SKM-1 treated with dmso at 0.1 percent for 144 hours (cell line): ENCODE measurements around the gene SMARCC2.

ENCODE experiments used
- DNase-seq: peaks from one replicate; lab custom pipeline; 2025; ENCODE audit not compliant: unreplicated experiment; lab: John Stamatoyannopoulos, UW

SMARCC2 gene

DNA sequence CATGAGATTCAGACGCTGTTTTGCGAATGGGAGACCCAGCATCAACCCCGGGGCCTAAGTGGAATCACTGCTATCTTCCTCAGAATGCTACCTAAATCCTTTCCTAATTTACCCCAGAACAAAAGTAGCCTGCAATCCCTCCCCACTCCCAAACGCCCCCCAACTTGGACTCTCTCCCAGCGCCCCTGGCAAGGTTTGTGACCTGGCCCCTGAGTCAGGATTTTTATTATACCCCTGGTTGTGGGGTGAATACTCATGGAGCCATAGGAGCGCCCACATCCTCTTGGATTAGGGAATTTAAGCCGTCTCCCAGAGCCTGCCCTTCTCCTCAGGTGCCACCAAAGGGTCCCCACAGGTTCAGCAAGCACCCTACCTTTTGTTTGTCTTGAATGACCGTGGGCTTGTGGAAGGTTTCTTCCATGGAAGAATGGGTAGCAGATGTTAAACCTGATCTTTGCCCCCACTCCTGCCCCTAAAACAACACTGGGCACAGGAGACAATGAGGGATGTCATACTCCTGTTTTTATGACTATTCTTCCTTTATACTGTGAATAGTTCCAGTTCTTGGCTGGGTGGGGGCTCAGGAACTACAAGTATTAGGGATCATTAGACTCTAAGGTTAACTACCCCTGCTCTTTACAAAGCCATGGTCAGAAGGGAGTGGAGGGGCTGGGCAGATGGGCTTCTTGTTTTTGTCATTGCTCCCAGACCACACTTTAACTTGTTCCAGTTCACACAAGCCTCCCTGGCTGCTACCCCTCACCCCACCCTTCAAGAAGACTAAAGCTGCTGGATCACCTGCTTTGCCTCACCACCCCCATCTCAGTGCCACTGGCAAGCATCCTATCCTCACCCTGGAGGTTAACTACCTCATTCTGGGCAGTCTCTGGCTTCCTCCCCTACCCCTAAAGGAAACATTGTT is 36.3 kb downstream of the SMARCC2 start:
- no peak for DNase-seq

DNA sequence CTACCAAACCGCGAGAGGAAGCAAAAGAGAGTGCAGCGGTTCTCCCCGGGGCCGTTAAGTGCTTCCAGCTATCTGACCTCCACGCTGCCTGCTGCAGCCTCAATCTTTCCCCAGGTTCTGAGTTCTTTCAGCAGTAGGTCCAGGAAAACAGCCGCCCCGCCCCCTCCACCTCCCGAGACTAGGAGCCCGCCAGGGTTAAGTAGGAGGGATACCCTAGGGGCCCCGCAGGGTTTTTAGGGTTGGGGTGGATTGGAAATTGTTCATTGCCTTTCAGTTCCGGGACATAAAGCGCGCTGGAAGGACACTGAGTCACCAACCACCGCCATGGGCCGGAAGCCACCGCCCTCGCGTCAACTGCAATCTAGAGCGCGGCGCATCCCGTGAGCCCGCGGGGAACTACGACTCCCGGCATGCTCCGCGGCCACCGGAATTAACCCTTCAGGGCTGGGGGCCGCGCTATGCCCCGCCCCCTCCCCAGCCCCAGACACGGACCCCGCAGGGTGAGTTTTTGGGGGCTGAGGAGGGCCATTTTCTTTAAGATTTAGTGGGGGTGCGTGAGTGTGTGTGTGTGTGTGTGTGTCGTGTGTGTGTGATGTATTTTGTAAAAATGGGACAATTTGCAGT is 37.0 kb downstream of the SMARCC2 start, which contains the start of gene MYL6B:
MYL6B (plus strand) TSS at position 456 of the 624 bp plus-strand sequence. CDS start 1,332 bp downstream, outside the sequence.
- peak; percentile 55 for DNase-seq

DNA sequence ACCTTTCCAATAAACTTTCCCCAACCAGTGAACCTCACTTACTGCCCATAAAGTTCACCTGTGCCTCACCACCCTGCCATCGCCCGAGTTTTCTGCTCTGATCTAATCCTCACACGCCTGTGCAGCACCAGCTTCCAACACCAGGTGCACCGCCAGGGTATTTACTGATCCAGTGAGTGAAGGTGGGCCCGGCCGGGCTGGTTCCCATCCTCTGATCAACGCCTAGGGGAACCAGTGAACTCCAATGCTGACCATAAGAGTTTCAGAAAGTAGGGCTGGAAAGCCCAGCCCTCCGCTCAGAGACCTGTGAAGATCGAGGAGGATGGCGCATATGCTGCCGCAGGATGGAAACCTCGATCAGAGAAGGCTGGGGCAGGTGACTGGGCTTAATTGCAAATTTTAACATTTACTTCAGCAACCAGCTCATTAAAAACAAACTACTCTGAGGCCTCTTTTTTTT is 37.6 kb downstream of the SMARCC2 start:
- DNase-seq = no peak

DNA sequence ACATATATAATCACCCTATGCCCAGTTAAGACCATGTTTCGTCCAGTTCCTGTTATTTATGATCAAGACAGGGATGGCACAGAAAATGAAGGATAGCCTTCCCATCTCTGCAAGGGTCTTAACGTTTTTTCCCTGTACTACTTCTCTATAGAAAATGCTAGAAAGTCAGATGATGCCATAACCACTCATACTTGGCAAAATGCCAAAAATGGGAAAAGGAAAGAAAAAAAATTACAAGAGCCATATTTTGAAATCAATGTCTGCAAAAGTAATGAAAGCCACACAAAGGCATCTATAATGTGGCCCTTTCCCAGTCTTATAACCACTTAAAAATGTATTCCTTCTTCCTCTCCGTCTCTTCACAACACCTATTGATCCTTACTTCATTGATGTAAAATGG is 38.7 kb downstream of the SMARCC2 start:
- DNase-seq = no peak

DNA sequence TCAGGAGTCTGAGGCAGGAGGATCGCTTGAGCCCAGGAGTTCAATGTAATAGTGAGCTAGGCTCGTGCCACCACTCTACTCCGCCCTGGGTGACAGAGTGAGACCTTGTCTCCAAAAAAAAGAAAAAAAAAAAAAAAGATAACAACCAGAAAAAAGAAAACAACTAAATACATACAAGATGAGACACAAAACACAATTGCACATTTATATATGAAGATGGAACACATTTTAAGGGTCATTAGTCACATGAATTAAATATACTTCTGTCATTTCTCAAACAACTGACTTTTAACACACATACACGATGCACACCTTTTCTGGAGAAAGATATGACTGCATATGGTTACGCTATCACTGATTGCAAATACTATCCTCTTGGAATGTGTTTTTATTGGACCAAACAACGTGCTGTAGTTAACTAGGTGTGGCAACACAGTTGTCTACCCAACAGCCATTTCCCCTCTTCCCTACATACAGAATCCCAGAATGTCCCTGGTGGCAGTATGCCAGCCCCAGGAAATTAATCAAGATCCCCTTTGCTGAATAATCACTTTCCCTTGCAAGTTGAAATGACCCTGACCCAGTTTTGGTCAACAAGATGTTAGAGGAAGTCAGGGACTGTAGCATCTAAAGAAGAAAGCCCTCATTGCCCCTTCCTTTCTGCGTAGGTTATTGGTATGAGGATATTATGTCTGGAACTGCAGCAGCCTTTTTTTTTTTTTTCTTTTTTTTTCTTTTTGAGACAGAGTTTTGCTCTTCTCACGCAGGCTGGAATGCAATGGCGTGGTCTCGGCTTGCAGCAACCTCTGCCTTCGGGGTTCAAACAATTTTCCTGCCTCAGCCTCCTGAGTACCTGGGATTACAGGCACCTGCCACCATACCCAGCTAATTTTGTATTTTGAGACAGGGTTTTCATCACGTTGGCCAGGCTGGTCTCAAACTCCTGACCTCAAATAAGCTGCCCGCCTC is 42.5 kb downstream of the SMARCC2 start:
- DNase-seq = no peak

DNA sequence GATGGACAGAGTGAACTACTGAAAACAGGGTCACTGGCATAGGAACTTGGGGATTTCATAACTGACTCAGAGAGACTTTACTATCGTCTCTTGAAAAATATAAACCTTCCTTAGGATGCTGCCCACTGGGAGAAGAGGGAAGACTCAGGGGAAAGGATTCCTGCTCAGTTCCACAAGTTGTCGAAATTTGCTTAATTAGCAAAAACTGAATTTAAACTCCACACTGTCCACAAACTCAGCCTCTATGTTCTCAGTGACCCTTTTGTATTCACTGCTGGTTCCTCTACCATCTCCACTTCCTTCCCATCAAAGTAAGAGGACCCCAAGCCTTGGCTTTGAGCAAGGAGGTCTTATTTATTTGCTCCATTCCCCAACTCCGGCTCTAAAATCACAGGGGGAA is 44.1 kb downstream of the SMARCC2 start:
- DNase-seq = no peak

DNA sequence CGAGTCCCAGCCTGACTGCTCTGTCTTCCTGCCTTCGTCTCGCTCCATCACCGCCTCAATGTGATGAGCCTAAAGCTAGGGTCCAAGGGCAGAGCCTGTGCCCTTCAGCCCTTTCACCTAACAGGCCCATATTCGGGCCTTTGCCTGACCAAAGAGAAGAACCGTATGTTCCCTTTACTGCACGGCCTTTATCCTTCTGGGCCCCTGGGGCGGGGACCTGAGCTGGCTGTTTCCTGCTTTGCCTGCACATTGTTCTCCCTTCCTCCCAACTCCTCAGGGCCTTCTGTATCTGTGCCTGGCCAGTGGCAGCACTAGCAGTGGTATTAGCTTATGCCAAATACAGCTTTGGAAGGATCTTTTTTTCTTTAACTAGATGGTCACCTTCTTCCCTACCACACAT is 45.4 kb downstream of the SMARCC2 start:
- DNase-seq = no peak

DNA sequence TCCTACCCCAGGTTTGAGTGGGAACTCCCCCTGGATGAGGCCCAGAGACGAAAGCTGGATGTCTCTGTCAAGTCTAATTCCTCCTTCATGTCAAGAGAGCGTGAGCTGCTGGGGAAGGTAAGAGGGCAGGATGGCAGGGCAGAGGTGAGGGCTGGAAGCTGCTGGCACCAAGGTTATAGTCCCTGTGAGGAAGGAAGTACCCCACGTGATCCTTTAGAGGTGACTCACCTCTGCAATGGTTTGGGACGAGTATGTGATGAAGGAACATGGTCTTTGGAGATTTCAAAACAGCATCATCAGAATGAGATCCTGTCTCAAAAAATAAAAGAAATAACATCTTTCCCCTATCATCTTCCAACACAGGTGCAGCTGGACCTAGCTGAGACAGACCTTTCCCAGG is 46.1 kb downstream of the SMARCC2 start:
- no peak for DNase-seq

DNA sequence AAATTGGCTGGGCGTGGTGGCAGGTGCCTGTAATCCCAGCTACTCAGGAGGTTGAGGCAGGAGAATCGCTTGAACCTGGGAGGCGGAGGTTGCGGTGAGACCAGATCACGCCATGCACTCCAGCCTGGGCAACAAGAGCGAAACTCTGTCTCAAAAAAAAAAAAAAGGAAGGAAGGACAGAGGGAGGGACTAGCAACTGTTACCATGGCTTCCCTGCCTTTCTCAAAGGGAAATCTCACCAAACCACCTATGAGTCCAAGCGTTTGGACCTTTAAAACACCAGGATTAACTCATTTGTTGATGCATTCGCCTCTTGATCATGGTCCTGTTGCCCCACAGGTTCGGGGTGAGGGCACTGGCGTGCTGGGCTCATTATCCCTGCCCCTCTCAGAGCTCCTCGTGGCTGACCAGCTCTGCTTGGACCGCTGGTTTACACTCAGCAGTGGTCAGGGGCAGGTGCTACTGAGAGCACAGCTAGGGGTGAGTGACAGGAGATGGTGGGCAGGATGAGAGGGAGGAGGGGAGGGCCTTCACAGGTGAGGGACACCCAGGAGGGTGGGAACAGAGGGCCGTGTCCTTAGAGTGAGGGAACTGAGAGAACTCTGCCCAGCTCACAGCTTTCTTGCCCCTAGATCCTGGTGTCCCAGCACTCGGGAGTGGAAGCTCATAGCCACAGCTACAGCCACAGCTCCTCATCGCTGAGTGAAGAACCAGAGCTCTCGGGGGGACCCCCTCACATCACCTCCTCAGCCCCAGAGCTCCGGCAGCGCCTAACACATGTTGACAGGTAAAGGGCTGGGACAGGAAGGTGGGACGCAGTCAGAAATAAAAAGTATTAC is 47.1 kb downstream of the SMARCC2 start:
- no peak for DNase-seq

DNA sequence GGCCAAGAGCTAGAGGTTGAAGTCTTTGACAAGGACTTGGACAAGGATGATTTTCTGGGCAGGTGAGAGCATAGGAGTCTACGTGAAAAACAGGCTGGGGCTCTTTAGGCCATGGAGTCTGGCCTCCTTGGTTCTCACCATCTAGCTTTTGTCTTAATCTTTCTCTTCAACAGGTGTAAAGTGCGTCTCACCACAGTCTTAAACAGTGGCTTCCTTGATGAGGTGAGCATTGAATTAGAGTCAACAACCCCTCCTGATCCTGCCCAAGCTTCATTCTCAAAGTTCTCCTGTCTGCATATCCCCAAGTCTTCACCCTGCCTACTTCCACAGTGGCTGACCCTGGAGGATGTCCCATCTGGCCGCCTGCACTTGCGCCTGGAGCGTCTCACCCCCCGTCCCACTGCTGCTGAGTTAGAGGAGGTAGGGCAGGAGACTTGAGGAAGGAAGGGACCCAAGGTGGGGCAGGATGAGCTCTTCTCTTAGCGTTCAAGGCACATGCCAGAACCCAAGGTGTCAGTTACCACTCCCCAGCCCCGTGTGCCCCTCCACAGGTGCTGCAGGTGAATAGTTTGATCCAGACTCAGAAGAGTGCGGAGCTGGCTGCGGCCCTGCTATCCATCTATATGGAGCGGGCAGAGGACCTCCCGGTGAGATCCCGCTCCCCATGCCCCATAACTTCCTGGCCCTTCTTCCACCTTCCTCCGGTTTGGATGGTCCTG is 51.3 kb downstream of the SMARCC2 start:
- no peak for DNase-seq

DNA sequence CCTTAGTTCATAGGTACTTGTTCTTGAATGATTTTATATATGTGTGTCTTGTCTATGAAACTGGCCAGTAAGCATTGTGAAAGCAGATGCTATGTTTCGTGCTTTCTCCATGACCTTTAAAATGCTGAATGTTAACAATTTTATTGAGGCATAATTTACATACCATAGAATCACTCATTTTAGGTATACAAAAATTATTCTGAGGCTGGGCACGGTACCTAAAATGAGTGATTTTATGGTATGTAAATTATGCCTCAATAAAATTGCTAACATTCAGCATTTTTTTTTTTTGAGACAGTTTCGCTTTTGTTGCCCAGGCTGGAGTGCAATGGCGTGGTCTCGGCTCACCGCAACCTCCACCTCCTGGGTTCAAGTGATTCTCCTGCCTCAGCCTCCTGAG is 54.4 kb downstream of the SMARCC2 start:
- DNase-seq = no peak

DNA sequence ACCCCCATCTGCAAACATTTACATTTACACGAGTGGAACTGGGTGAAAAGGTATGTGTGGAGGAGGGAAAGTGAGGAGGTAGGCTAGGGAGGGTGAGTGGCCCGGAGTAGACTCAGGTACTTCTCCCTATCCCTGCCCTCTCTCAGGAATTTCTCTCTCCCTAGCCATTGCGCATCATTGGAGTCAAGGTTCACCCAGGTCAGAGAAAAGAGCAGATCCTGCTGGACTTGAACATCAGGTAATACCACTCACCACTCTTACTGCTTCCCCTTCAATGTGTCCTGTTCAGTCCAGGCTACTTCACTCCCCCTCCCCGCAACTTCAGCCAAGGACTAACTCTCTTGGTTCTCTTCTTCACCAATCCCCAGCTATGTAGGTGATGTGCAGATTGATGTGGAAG is 58.4 kb downstream of the SMARCC2 start:
- DNase-seq = no peak

DNA sequence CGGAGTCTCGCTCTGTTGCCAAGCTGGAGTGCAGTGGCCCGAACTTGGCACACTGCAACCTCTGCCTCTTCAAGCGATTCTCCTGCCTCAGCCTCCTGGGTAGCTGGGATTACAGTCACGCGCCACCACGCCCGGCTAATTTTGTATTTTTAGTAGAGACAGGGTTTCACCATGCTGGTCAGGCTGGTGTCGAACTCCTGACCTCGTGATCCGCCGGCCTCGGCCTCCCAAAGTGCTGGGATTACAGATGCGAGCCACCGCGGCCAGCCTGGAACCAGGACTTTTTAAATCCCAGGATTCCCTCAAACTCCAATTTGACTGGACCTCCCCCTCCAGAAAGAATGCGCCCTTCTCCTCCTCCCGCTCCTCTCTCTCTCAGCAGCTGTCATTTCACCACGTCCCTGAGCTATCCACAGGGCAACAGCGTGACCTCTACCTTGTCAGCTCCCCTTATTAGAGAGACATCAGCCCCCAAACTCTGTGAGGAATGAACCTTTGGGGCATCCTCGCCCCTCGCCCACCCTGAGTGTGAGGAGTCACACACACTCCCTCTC is 59.3 kb downstream of the SMARCC2 start:
- no peak for DNase-seq

DNA sequence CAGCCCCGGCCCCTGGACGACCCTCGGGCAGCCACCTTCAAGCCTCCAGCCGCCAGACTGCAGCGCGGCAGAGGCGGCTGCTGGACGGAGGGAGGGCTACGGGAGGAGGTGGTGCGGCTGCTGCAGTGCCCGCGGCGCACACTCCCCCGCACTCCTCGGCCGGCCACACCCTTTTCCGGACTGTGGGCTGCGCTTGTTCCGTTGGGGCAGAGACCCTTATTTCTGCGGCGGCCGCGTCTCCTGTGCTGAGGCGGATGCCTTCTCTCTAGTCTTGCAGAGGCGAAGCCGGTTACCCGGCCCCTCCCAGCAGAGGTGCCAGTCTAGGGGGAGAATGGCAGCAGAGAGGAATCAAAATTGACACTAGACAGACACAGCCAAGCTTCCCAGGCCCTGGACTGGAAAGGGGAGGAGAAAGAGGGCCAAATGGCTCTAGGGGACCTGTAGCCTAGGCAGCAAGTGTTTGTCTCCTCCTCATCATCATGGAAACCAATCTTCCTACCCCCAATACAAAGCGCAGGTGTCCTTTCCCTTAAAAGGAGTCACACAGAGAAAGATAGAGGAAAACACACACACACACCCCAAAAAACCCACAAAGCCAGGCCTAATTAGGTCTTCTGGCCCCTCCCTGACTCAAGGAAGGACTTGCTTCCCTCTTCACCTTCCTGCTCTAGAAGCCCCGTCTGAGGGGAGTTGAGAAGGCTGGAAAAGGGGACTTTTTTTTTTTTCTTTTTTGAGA is 59.9 kb downstream of the SMARCC2 start:
- peak; percentile 14 for DNase-seq

DNA sequence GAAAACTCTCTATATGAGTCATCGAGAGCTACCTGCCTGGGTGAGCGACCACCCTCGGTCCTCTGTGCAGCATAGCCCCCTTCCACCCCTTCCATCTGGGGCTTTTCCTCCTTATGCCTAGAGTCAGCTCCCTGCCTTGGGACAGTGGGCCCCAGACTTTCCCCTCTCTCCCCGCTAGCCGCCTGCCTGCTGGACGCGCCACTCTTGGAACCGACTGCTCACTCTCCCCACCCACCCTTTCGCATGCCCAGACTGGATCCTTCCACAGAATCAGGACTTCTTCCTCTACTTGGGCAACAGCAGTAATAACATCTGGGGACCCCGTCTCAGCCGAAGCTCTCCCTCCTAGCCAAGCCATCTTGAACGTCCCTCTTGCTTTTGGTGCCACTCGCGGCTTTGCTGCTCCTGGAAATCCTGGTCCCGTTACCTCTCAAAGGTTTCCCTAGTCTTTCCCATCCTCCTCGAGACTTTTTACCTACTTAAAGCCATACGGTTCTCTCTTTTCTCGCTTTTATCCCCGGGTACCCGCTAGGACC is 60.5 kb downstream of the SMARCC2 start:
- no peak for DNase-seq

DNA sequence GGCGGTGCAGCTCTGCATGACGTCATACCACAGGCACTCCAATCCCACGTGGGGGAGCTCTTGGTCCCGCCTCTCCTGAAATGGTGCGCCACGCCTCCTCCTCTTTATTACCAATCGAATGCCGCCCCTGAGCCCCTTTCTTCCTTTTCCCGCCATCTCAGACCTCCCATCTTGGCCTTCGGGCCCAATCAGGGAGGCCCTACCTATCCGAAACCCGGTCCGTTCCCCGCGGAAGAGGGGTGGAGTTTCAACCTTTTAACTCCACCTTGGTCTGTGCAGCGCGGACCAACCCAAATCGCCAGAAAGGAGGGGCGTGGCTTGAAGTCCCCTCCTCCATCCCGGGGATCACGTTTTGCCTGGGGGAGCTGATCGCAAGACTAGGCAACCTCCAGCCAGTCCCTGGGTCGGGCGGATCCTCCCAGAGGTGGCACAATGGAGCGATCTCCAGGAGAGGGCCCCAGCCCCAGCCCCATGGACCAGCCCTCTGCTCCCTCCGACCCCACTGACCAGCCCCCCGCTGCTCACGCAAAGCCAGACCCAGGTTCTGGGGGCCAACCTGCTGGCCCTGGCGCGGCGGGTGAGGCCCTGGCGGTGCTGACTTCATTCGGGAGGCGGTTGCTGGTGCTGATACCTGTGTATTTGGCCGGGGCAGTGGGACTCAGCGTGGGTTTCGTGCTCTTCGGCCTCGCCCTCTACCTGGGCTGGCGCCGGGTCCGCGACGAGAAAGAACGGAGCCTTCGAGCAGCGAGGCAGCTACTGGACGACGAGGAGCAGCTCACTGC is 61.2 kb downstream of the SMARCC2 start, which contains the start of gene ESYT1:
ESYT1 (plus strand) TSS at position 380 of the 782 bp plus-strand sequence; CDS start at position 433, 53 bp downstream.
- DNase-seq = peak; percentile 92

DNA sequence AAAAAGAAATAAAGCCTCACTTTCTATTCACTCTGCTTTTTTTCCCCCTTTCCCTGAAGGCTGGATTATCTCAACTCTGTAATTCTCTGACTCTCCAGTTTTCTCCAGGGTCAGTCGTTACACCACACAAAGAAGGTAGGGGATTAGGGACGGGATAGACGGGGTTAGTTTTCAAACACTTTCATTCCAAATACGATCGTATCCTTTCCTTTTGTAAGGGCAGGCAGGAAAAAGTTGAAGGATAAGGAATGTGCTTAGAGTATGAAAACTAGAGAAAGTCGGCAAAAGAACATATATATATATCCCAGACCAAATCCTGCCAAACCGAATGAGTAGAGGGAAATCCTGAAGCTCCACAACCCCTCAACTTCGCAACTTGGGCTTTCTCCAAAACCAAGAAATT is 61.8 kb downstream of the SMARCC2 start:
- no peak for DNase-seq
